K562 (cell line): ENCODE data around the gene LZTFL1. TPM values are rescaled to one million over a fixed set of nuclear protein-coding genes. Genes with fewer than 3 reads are reported as not detected.

Source experiments
- ATAC-seq: fragments of 200-7000 bp; cut with Tn5 transposase; 3 replicates; pipeline ENCODE4 v1.9.1; 2020; ENCODE audit warnings: moderate library complexity
- Bru-seq: library from RNA; stranded (reverse); fragments of 400-500 nt; gene quantifications from one replicate; lab custom pipeline; 2021; lab: Mats Ljungman, UMichigan
- BruChase-seq, 2 experiments: library from RNA; stranded (reverse); fragments of 400-500 nt; gene quantifications; one replicate each; lab custom pipeline; 2021; lab: Mats Ljungman, UMichigan
- BruUV-seq: library from RNA; stranded (reverse); fragments of 400-500 nt; replicated peaks from 2 replicates; lab custom pipeline; 2021; lab: Mats Ljungman, UMichigan
- CTCF ChIA-PET: fragments of 300-600 bp; formaldehyde crosslinking; extraction: SDS; loops from one replicate; lab custom pipeline; 2021; ENCODE audit warnings: low intra/inter-chr PET ratio; lab: Yijun Ruan, JAX
- POLR2A ChIA-PET: fragments of 300-600, 350-650 bp; sonication (Branson Sonifier 250); formaldehyde crosslinking; extraction: SDS; loops from one replicate; lab custom pipeline; 2021; ENCODE audit warnings: antibody characterized with exemption, inconsistent platforms; lab: Yijun Ruan, JAX
- DNase-seq, 4 experiments: peaks; one replicate each; pipeline versions ENCODE4 v3.0.0 to v3.0.0-alpha.2; 2011 to 2018; ENCODE audit warnings: low spot score in 3 of 4, mixed read lengths in 3 of 4; ENCODE audit errors: extremely low read depth in 1 of 4
- FAIRE-seq: peaks from 2 replicates; lab custom pipeline; 2011; peaks lifted over from hg19 to GRCh38; lab: Jason Lieb, UNC
- H2AFZ ChIP-seq: 2 replicates; pipeline ENCODE4 v1.6.0; 2011; ENCODE audit warnings: low read depth, low read length, control low read depth, inconsistent platforms
- H3K27ac ChIP-seq: fragments of 200-600 bp; 3 replicates; pipeline ENCODE4 v1.8.0; 2011; ENCODE audit warnings: low read depth, mild to moderate bottlenecking, control low read depth, inconsistent platforms, low read length, moderate library complexity, mixed read lengths; ENCODE audit errors: extremely low read depth
- H3K27me3 ChIP-seq, 2 experiments: fragments of 300-600 bp in 1 of 2; 2 replicates in 1 of 2; 3 replicates in 1 of 2; pipeline versions ENCODE4 v1.6.0 to v1.8.0; 2011; ENCODE audit warnings: inconsistent platforms in 2 of 2, low read length in 2 of 2, mild to moderate bottlenecking in 1 of 2, mixed read lengths in 1 of 2, moderate library complexity in 1 of 2; ENCODE audit not compliant: control insufficient read depth in 2 of 2, insufficient read depth in 2 of 2
- H3K36me3 ChIP-seq: fragments of 300-600 bp; 3 replicates; pipeline ENCODE4 v1.8.0; 2011; ENCODE audit warnings: mild to moderate bottlenecking, low read length, inconsistent platforms; ENCODE audit not compliant: control insufficient read depth, insufficient read depth
- H3K4me1 ChIP-seq, 2 experiments: fragments of 200-600 bp in 1 of 2; replicated peaks in 1 of 2; 2 replicates in 1 of 2; 3 replicates in 1 of 2; pipeline versions ENCODE4 v1.5.1 to v1.8.0; 2011; ENCODE audit warnings: inconsistent platforms in 2 of 2, low read length in 2 of 2, mild to moderate bottlenecking in 1 of 2, mixed read lengths in 1 of 2, moderate library complexity in 1 of 2; ENCODE audit not compliant: control insufficient read depth in 2 of 2, insufficient read depth in 2 of 2
- H3K4me2 ChIP-seq: 2 replicates; pipeline ENCODE4 v1.6.1; 2011; ENCODE audit warnings: low read length, control low read depth, inconsistent platforms, mixed read lengths; ENCODE audit not compliant: insufficient read depth
- H3K4me3 ChIP-seq: fragments of 200-600 bp; sonication (generic), shearing (Covaris generic); 2 replicates; pipeline ENCODE4 v1.5.1; 2016; ENCODE audit warnings: control low read depth, inconsistent platforms
- H3K79me2 ChIP-seq: fragments of 200-600 bp; 3 replicates; pipeline ENCODE4 v1.8.0; 2011; ENCODE audit warnings: low read length, inconsistent platforms; ENCODE audit not compliant: control insufficient read depth, insufficient read depth
- H3K9ac ChIP-seq, 2 experiments: 2 replicates each; pipeline versions ENCODE4 v1.6.0 to v1.6.1; 2011; ENCODE audit warnings: low read depth in 2 of 2, low read length in 2 of 2, control low read depth in 1 of 2, inconsistent platforms in 1 of 2, mild to moderate bottlenecking in 1 of 2, mixed read lengths in 1 of 2; ENCODE audit not compliant: insufficient read depth in 1 of 2
- H3K9me1 ChIP-seq: one replicate; pipeline ENCODE4 v1.6.0; 2011; ENCODE audit warnings: inconsistent platforms, mild to moderate bottlenecking, low read length, moderate library complexity; ENCODE audit not compliant: control insufficient read depth, insufficient read depth
- H3K9me3 ChIP-seq: replicated peaks from 2 replicates; pipeline ENCODE4 v1.5.1; 2011; ENCODE audit warnings: low read depth, low read length, inconsistent platforms; ENCODE audit not compliant: control insufficient read depth, insufficient read depth
- H4K20me1 ChIP-seq: replicated peaks from 2 replicates; pipeline ENCODE4 v1.6.1; 2011; ENCODE audit warnings: low read length, inconsistent platforms, mixed read lengths; ENCODE audit not compliant: control insufficient read depth, insufficient read depth
- BDP1 ChIP-seq: IDR thresholded peaks from 3 replicates; pipeline ENCODE4 v1.6.1; 2011; ENCODE audit not compliant: insufficient read length, insufficient read depth
- FOXJ2 ChIP-seq: fragments of 200-800 bp; sonication (Bioruptor generic); IDR thresholded peaks from 2 replicates; pipeline ENCODE4 v1.6.1; 2016; ENCODE audit warnings: missing genetic modification characterization, missing compliant biosample characterization
- FOXJ3 ChIP-seq: sonication (generic); formaldehyde crosslinking; IDR thresholded peaks from 2 replicates; pipeline ENCODE4 v1.4.0; 2020; ENCODE audit warnings: mild to moderate bottlenecking, missing genetic modification reagents
- GMEB1 ChIP-seq: fragments of 250-450 bp; sonication (Bioruptor Pico); IDR thresholded peaks from 2 replicates; pipeline ENCODE4 v1.4.0; 2020; ENCODE audit warnings: mild to moderate bottlenecking
- JUNB ChIP-seq: fragments of 450-650 bp; formaldehyde crosslinking; conservative IDR thresholded peaks from 2 replicates; pipeline ENCODE4 v1.4.0; 2020; ENCODE audit warnings: mild to moderate bottlenecking
- KAT8 ChIP-seq: fragments of 450-650 bp; IDR thresholded peaks from 2 replicates; pipeline ENCODE4 v1.6.1; 2016; ENCODE audit warnings: low read depth, mild to moderate bottlenecking
- MED1 ChIP-seq: sonication (generic); formaldehyde crosslinking; IDR thresholded peaks from 2 replicates; pipeline ENCODE4 v1.8.1; 2023; ENCODE audit warnings: missing genetic modification reagents, borderline replicate concordance
- POLR2A ChIP-seq: fragments of 450-650 bp; conservative IDR thresholded peaks from 2 replicates; pipeline ENCODE4 v1.6.1; 2016
- ZNF124 ChIP-seq: sonication (generic); formaldehyde crosslinking; IDR thresholded peaks from 2 replicates; pipeline ENCODE4 v1.8.1; 2022; ENCODE audit warnings: missing genetic modification reagents
- ZNF277 ChIP-seq: fragments of 250-450 bp; sonication (Bioruptor Pico); IDR thresholded peaks from 2 replicates; pipeline ENCODE4 v1.8.0; 2022; ENCODE audit warnings: inconsistent platforms, mild to moderate bottlenecking, moderate library complexity, borderline replicate concordance
- ZNF764 ChIP-seq: fragments of 250-450 bp; sonication (Bioruptor Pico); IDR thresholded peaks from 2 replicates; pipeline ENCODE4 v1.4.0; 2020; ENCODE audit warnings: low read depth, mild to moderate bottlenecking, moderate library complexity
- WGBS: fragments of 100-300 bp; shearing (Covaris generic); methylation state at CpG from one replicate; pipeline ENCODE4 v1.1.6; 2016; ENCODE audit warnings: low coverage, mixed read lengths; ENCODE audit not compliant: insufficient coverage; ENCODE audit errors: missing lambda C conversion rate; 5-methylcytosine and 5-hydroxymethylcytosine counted together
- in situ Hi-C: fragments of 300-500 bp; cut with MboI; formaldehyde crosslinking; loops from 4 replicates; pipeline ENCODE4 v1.15.0; 2018; ENCODE audit warnings: inconsistent platforms, mixed read lengths
- intact Hi-C: fragments of 100-400 bp; cut with micrococcal nuclease; formaldehyde crosslinking; loops from 2 replicates; pipeline ENCODE4 v1.14.2; 2022
- long read RNA-seq, 3 experiments: library from polyadenylated mRNA in 2 of 3; library from RNA in 1 of 3; unstranded in 2 of 3; stranded (forward) in 1 of 3; transcript quantifications; one replicate each; pipeline ENCODE4 v2.0.0, GENCODE V29; 2019 to 2022
- polyA minus RNA-seq, 3 experiments: library from RNA; depleted of rRNA, polyadenylated mRNA; stranded (reverse); fragments of >200 nt; gene quantifications; 2 replicates each; pipeline ENCODE4 v1.2.3, GENCODE V29; 2011
- polyA plus RNA-seq, 8 experiments: library from polyadenylated mRNA; depleted of rRNA in 4 of 8; stranded (reverse) in 5 of 8; unstranded in 3 of 8; fragments of >200 nt; fragmentation: Nextera tagmentation in 2 of 8; fragmentation: Illumina TruSeq in 1 of 8; extraction: Ambion mirVana in 2 of 8; extraction: Trizol in 1 of 8; gene quantifications; 2 replicates each; pipeline versions ENCODE4 v1.2.1 to v1.2.3, GENCODE V29; 2011 to 2014; ENCODE audit warnings: inconsistent platforms in 1 of 8, missing spikeins in 1 of 8
- total RNA-seq, 7 experiments: library from RNA; depleted of rRNA in 6 of 7; stranded (reverse); fragments of >200 nt in 6 of 7; fragmentation: Illumina TruSeq in 2 of 7; extraction: Trizol in 2 of 7; gene quantifications; 2 replicates each; pipeline versions ENCODE4 v1.2.1 to v1.2.3, GENCODE V29; 2011 to 2021; ENCODE audit warnings: low replicate concordance in 1 of 7

Gene LZTFL1
- total RNA-seq (2011; cell fraction: chromatin; rRNA removed; ENCODE audit: low replicate concordance) = 9.0 and 14.3 TPM in 2 replicates
- 3.3 TPM in 2 replicates for total RNA-seq (2011; cell fraction: nucleolus; rRNA removed)
- 5.9 and 10.1 TPM in 2 replicates for total RNA-seq (2011; cell fraction: nucleoplasm; rRNA removed)
- total RNA-seq (2014; rRNA removed) (10.0 and 11.7 TPM in 2 replicates), total RNA-seq (2014; rRNA removed; fragmentation: Illumina TruSeq; extraction: Trizol) (13.9 and 15.4 TPM in 2 replicates), total RNA-seq (2015; rRNA removed; fragmentation: Illumina TruSeq; extraction: Trizol) (11.0 and 13.1 TPM in 2 replicates), total RNA-seq (2021) (15.3 TPM in 2 replicates), polyA plus RNA-seq (2011; rRNA removed) (30.2 and 33.7 TPM in 2 replicates), polyA plus RNA-seq (2014; fragmentation: Illumina TruSeq; extraction: Trizol) (21.1 and 21.8 TPM in 2 replicates), polyA plus RNA-seq (2014; fragmentation: Nextera tagmentation; extraction: Ambion mirVana) (10 to 100 TPM; 10.7 to 17.3 TPM), polyA plus RNA-seq (2014; rRNA removed) (15.1 and 15.8 TPM in 2 replicates), polyA minus RNA-seq (2011; rRNA and poly(A)+ RNA removed) (17.5 and 22.8 TPM in 2 replicates), Bru-seq, nascent RNA (percentile 45 among the genes with signal in this experiment), BruChase-seq, experiment 1, labeled RNA remaining after a 2-hour chase (percentile 48 among the genes with signal in this experiment), BruChase-seq, experiment 2, labeled RNA remaining after a 6-hour chase (percentile 49 among the genes with signal in this experiment)
- polyA plus RNA-seq (2011; cell fraction: cytosol; rRNA removed) = 8.8 and 17.2 TPM in 2 replicates
- polyA plus RNA-seq (2011; cell fraction: nucleus; rRNA removed) = 13.9 and 31.2 TPM in 2 replicates
- polyA plus RNA-seq (2012) = 10.9 and 29.7 TPM in 2 replicates
- polyA minus RNA-seq (2011; cell fraction: cytosol; rRNA and poly(A)+ RNA removed) = 7.3 and 12.4 TPM in 2 replicates
- polyA minus RNA-seq (2011; cell fraction: nucleus; rRNA and poly(A)+ RNA removed) = 4.8 and 10.7 TPM in 2 replicates
- long read RNA-seq, experiment 1, full-length matches to known transcripts = 14 of 22 reads
- long read RNA-seq, experiment 1, partial matches to known transcripts = 2 of 22 reads
- long read RNA-seq, experiment 1, other reads (novel, unspliced or antisense) = 6 of 22 reads
- long read RNA-seq, experiment 2, full-length matches to known transcripts = 5 of 7 reads
- long read RNA-seq, experiment 2, partial matches to known transcripts = 0 of 7 reads
- long read RNA-seq, experiment 2, other reads (novel, unspliced or antisense) = 2 of 7 reads
- long read RNA-seq, experiment 3, full-length matches to known transcripts = 6 of 8 reads
- long read RNA-seq, experiment 3, partial matches to known transcripts = 0 of 8 reads
- long read RNA-seq, experiment 3, other reads (novel, unspliced or antisense) = 2 of 8 reads

GRCh38 chr3:45841757-45842491 is at the start of gene LZTFL1:
TSS of gene LZTFL1 (minus strand) at chr3:45842119. CDS start at chr3:45841991, 128 bp downstream.
- no peaks in the 10 kb centered on the region for H3K9me1 ChIP-seq
- FAIRE-seq (peak; percentile 92), DNase-seq (peak; percentile 85 to 94 (median 90)), ATAC-seq (peak; percentile 98)
- no peaks in the 10 kb centered on the region; a peak in 1 of 5 replicates for H3K27me3 ChIP-seq
- peak within 1 kb of the TSS; percentile 76 for H3K4me2 ChIP-seq
- BruUV-seq = no TSS peak
- H4K20me1 ChIP-seq = no peaks in the 10 kb centered on the region
- peak within 1 kb of the TSS; percentile 62 to 91 for H3K9ac ChIP-seq
- H2AFZ ChIP-seq = peak within 1 kb of the TSS; percentile 94
- ChIA-PET CTCF (no interaction called here), POLR2A (interaction anchor here (0.5 to 2.6 kb wide), 8 partner anchors 9 to 1913 kb away, joined by 3 to 10 read pairs (median 4); no protein-coding TSS in a partner anchor)
- intact Hi-C loops (no loop called here), in situ Hi-C loops (no loop called here)
- H3K9me3 ChIP-seq = no peaks in the 10 kb centered on the region; the same call in 1 of the 2 replicates
- H3K4me1 ChIP-seq = peaks cover 0 to 10% of the 10 kb centered on the region in 2 experiments; a peak in 3 of 5 replicates
- H3K79me2 ChIP-seq = no peaks in the 10 kb centered on the region
- 19% methylated on average over 49 of the region's 49 CpGs for whole genome bisulfite sequencing
- H3K36me3 ChIP-seq = no peaks in the 10 kb centered on the region
- peak within 1 kb of the TSS; percentile 24; the same call in 1 of the 3 replicates for H3K27ac ChIP-seq
- H3K4me3 ChIP-seq = peak within 1 kb of the TSS; percentile 64
- TF ChIP-seq POLR2A (peak; percentile 35; the same call in 1 of the 2 replicates), BDP1 (no peak), ZNF124 (CRISPR knock-in tag) (no peak), ZNF277 (CRISPR knock-in tag) (no peak), JUNB (no peak), GMEB1 (CRISPR knock-in tag) (no peak), ZNF764 (CRISPR knock-in tag) (no peak), FOXJ2 (peak; percentile 92), MED1 (CRISPR knock-in tag) (no peak), FOXJ3 (CRISPR knock-in tag) (peak; percentile 37; the same call in 1 of the 2 replicates), KAT8 (no peak)
